HG02870 (cell line): ENCODE results near the gene ETS1.
A peak's percentile ranks its signal among the peaks of the same experiment; 100 is the strongest.

ENCODE experiments used
- ATAC-seq: cut with Tn5 transposase; IDR thresholded peaks from one replicate; pipeline ENCODE4 v1.9.1; 2021; ENCODE audit warnings: mild to moderate bottlenecking, moderate library complexity; ENCODE audit not compliant: unreplicated experiment

The ETS1 gene

GRCh38 chr11:128412847-128413791, 174.2 kb downstream of the ETS1 start:
- peak; percentile 78 for ATAC-seq

- ATAC-seq = no peak
Observed at GRCh38 chr11:128411812-128412211, 175.5 kb downstream of the ETS1 start.

GRCh38 chr11:128411150-128411549, 176.2 kb downstream of the ETS1 start:
- ATAC-seq = no peak

GRCh38 chr11:128409476-128409875, 177.9 kb downstream of the ETS1 start:
- ATAC-seq = no peak
